Sigmoid colon (tissue), 4 donors: ENCODE measurements around the gene CEACAM18.

Source experiments
- EP300 ChIP-seq, 4 donors: sonication (generic); formaldehyde crosslinking; IDR thresholded peaks; one replicate each; pipeline ENCODE4 v1.6.1; 2017; ENCODE audit warnings: antibody characterized with exemption in 4 of 4
- POLR2A ChIP-seq, 2 donors: fragments of 450-650 bp; IDR thresholded peaks; one replicate each; pipeline ENCODE4 v1.6.1; 2016; ENCODE audit warnings: antibody characterized with exemption in 2 of 2, mild to moderate bottlenecking in 2 of 2, moderate library complexity in 2 of 2
- POLR2AphosphoS5 ChIP-seq, 4 donors: sonication (generic); formaldehyde crosslinking; IDR thresholded peaks; one replicate each; pipeline ENCODE4 v1.6.1; 2017; ENCODE audit warnings: antibody characterized with exemption in 4 of 4
- TF ChIP-seq, protein P1 (sequence below), 4 experiments: fragments of 450-650 bp in 3 of 4; fragments of 200-600 bp in 1 of 4; IDR thresholded peaks; one replicate each; pipeline ENCODE4 v1.5.1; 2016 to 2019; ENCODE audit warnings: antibody characterized with exemption in 4 of 4, mild to moderate bottlenecking in 3 of 4, moderate library complexity in 2 of 4

GRCh38 chr19:51480590-51480989 lies 2.3 kb downstream of the CEACAM18 start:
- TF ChIP-seq, protein P1, sequence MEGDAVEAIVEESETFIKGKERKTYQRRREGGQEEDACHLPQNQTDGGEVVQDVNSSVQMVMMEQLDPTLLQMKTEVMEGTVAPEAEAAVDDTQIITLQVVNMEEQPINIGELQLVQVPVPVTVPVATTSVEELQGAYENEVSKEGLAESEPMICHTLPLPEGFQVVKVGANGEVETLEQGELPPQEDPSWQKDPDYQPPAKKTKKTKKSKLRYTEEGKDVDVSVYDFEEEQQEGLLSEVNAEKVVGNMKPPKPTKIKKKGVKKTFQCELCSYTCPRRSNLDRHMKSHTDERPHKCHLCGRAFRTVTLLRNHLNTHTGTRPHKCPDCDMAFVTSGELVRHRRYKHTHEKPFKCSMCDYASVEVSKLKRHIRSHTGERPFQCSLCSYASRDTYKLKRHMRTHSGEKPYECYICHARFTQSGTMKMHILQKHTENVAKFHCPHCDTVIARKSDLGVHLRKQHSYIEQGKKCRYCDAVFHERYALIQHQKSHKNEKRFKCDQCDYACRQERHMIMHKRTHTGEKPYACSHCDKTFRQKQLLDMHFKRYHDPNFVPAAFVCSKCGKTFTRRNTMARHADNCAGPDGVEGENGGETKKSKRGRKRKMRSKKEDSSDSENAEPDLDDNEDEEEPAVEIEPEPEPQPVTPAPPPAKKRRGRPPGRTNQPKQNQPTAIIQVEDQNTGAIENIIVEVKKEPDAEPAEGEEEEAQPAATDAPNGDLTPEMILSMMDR (IDR thresholded peaks at IDR 0.05): no peak
- TF ChIP-seq POLR2A (IDR thresholded peaks at IDR 0.05) (no peak), EP300 (IDR thresholded peaks at IDR 0.05) (no peak), POLR2AphosphoS5 (IDR thresholded peaks at IDR 0.05) (no peak)
